ENCODE results near the gene NSUN4. TPM values are rescaled to one million over a fixed set of nuclear protein-coding genes. Genes with fewer than 3 reads are reported as not detected.

NSUN4 gene
- total RNA-seq: 17.4 and 20.3 TPM in 2 replicates

GRCh38 chr1:46340404-46341221, at the start of gene NSUN4:
NSUN4 (plus strand) TSS chr1:46340807; CDS start chr1:46340827, 20 bp downstream.
- peak within 1 kb of the TSS; percentile 97 for H3K27ac ChIP-seq (ENCODE audit: low read depth, low read length)
- no peaks in the 10 kb centered on the region for H3K9me3 ChIP-seq (ENCODE audit: low read depth, low read length)
- peaks cover 19% of the 10 kb centered on the region for H3K4me1 ChIP-seq (ENCODE audit: insufficient read depth, low read length)
- H3K4me3 ChIP-seq (ENCODE audit: insufficient read depth, low read length): peak within 1 kb of the TSS; percentile 81
- peaks cover 39% of the 10 kb centered on the region for H3K79me2 ChIP-seq (ENCODE audit: insufficient read depth, low read length)
- TF ChIP-seq, protein P1, sequence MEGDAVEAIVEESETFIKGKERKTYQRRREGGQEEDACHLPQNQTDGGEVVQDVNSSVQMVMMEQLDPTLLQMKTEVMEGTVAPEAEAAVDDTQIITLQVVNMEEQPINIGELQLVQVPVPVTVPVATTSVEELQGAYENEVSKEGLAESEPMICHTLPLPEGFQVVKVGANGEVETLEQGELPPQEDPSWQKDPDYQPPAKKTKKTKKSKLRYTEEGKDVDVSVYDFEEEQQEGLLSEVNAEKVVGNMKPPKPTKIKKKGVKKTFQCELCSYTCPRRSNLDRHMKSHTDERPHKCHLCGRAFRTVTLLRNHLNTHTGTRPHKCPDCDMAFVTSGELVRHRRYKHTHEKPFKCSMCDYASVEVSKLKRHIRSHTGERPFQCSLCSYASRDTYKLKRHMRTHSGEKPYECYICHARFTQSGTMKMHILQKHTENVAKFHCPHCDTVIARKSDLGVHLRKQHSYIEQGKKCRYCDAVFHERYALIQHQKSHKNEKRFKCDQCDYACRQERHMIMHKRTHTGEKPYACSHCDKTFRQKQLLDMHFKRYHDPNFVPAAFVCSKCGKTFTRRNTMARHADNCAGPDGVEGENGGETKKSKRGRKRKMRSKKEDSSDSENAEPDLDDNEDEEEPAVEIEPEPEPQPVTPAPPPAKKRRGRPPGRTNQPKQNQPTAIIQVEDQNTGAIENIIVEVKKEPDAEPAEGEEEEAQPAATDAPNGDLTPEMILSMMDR (IDR thresholded peaks at IDR 0.05; ENCODE audit: extremely low read depth, low read depth, low read length): peak; percentile 73
- no peaks in the 10 kb centered on the region for H4K20me1 ChIP-seq (ENCODE audit: insufficient read depth, low read length)
- H3K36me3 ChIP-seq (ENCODE audit: insufficient read depth, low read length): peaks cover 14% of the 10 kb centered on the region
- H3K4me2 ChIP-seq (ENCODE audit: insufficient read depth, low read length): peak within 1 kb of the TSS; percentile 95
- DNase-seq (ENCODE audit: insufficient read length, low spot score, missing footprints): peak; percentile 95
- H3K27me3 ChIP-seq (ENCODE audit: insufficient read depth, low read length): no peaks in the 10 kb centered on the region
- peak within 1 kb of the TSS; percentile 96 for H2AFZ ChIP-seq (ENCODE audit: low read length)

DNA sequence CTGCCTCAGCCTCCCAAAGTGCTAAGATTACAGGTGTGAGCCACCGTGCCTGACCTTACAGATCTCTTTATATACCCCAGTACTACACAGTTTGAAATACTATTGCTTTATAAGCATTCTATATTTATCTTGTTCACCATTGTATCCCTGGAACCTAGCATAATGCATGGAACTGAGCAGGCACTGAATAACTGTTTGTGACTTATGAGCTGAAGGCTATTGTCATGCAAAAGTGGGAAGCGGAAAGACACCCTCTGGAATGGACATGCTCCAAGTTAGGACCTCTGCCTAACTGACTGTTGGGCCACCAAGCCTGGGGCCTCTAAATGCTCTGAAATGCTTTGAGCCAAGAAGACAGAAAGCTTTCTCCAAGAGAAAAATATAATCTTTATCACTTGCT, 45.3 kb upstream of the NSUN4 start:
- Histone ChIP-seq H3K27me3 (ENCODE audit: insufficient read depth, low read length) (no peaks in the 10 kb centered on the region), H3K9me3 (ENCODE audit: low read depth, low read length) (no peaks in the 10 kb centered on the region), H3K4me3 (ENCODE audit: insufficient read depth, low read length) (no peak overlapping the region), H3K79me2 (ENCODE audit: insufficient read depth, low read length) (peaks cover 61% of the 10 kb centered on the region), H3K4me2 (ENCODE audit: insufficient read depth, low read length) (no peak overlapping the region), H3K27ac (ENCODE audit: low read depth, low read length) (no peak overlapping the region), H2AFZ (ENCODE audit: low read length) (no peak overlapping the region), H3K36me3 (ENCODE audit: insufficient read depth, low read length) (peaks cover 63% of the 10 kb centered on the region), H4K20me1 (ENCODE audit: insufficient read depth, low read length) (peaks cover 25% of the 10 kb centered on the region), H3K4me1 (ENCODE audit: insufficient read depth, low read length) (peaks cover 6% of the 10 kb centered on the region)
- TF ChIP-seq, protein P1 (IDR thresholded peaks at IDR 0.05; ENCODE audit: extremely low read depth, low read depth, low read length): no peak
- DNase-seq (ENCODE audit: insufficient read length, low spot score, missing footprints): no peak

DNA sequence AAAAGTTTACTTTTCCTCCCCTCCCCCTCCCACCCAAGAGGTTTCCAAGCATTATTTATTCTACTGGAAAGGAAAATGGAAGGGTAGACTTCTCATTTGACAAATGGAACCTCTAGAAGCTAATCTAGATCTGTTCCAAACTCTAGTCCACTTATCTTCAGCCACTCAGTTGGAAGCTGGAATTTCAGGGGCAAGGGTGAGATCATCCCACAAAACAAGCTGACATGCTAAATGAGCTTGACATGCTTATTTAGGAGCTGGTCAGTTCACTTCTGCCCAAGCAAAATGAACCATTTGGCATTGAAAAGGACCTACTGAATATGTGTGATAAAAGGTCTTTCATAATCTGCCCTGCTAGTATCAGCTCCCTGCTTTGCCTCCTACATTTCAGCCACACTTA, 42.2 kb upstream of the NSUN4 start:
- Histone ChIP-seq H2AFZ (ENCODE audit: low read length) (no peak overlapping the region), H4K20me1 (ENCODE audit: insufficient read depth, low read length) (peaks cover 36% of the 10 kb centered on the region), H3K79me2 (ENCODE audit: insufficient read depth, low read length) (peaks cover 84% of the 10 kb centered on the region), H3K27me3 (ENCODE audit: insufficient read depth, low read length) (no peaks in the 10 kb centered on the region), H3K27ac (ENCODE audit: low read depth, low read length) (no peak overlapping the region), H3K4me3 (ENCODE audit: insufficient read depth, low read length) (no peak overlapping the region), H3K9me3 (ENCODE audit: low read depth, low read length) (no peaks in the 10 kb centered on the region), H3K36me3 (ENCODE audit: insufficient read depth, low read length) (peaks cover 45% of the 10 kb centered on the region), H3K4me1 (ENCODE audit: insufficient read depth, low read length) (peaks cover 16% of the 10 kb centered on the region), H3K4me2 (ENCODE audit: insufficient read depth, low read length) (no peak overlapping the region)
- TF ChIP-seq, protein P1 (IDR thresholded peaks at IDR 0.05; ENCODE audit: extremely low read depth, low read depth, low read length): no peak
- DNase-seq (ENCODE audit: insufficient read length, low spot score, missing footprints): no peak

DNA sequence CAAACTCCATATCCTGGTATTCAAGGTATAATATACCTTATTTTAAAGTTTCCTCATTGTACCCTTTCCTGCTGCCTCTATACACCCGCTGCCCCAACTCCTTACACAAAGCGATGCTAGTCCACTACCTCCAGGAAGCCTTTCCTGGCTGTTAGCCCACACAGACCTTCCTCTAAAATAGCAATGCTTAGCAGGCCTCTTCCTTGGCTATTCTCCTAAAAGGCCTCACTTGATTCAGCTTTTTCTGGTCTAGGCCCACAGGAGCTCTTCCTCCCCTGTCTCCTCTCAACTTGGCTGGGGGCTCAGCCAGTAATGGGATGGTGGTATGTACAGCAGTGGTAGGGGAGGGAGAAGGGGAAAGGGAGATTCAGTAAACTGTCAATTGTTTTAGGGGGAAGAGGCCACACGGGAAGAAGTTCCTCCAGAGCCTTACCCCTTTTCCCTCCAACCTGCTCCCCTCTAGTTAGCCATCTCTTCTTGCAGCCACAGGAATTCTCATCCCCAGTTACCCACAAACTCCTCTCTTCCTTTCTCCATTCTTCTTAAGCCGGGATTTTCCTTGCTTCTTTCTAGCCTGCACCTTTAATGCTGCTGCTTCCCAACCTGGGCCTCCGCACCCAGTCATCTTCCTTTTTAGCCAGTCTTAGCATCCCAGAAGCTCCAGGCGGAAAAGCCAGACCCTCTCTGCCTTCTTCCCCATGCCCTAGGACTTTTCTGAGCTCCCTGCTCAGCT, 39.8 kb upstream of the NSUN4 start:
- Histone ChIP-seq H4K20me1 (ENCODE audit: insufficient read depth, low read length) (peaks cover 45% of the 10 kb centered on the region), H3K4me3 (ENCODE audit: insufficient read depth, low read length) (peak overlapping the region; percentile 92), H3K79me2 (ENCODE audit: insufficient read depth, low read length) (peaks cover 95% of the 10 kb centered on the region), H3K27ac (ENCODE audit: low read depth, low read length) (peak overlapping the region; percentile 94), H3K36me3 (ENCODE audit: insufficient read depth, low read length) (peaks cover 23% of the 10 kb centered on the region), H3K27me3 (ENCODE audit: insufficient read depth, low read length) (no peaks in the 10 kb centered on the region), H3K9me3 (ENCODE audit: low read depth, low read length) (no peaks in the 10 kb centered on the region), H3K4me2 (ENCODE audit: insufficient read depth, low read length) (peak overlapping the region; percentile 93), H3K4me1 (ENCODE audit: insufficient read depth, low read length) (peaks cover 21% of the 10 kb centered on the region), H2AFZ (ENCODE audit: low read length) (peak overlapping the region; percentile 52)
- no peak for DNase-seq (ENCODE audit: insufficient read length, low spot score, missing footprints)
- TF ChIP-seq, protein P1 (IDR thresholded peaks at IDR 0.05; ENCODE audit: extremely low read depth, low read depth, low read length): no peak

All from osteoblast (primary cell).